ENCODE data around the gene KIF14.
A peak's percentile ranks its signal among the peaks of the same experiment; 100 is the strongest.

KIF14 gene

GRCh38 chr1:200542162-200542561 is 78.4 kb downstream of the KIF14 start:
- Histone ChIP-seq H3K27ac (ENCODE audit: low read length) (no peak overlapping the region), H3K4me2 (ENCODE audit: low read length) (0 out of 2 replicates have a peak overlapping the region, but pooled peaks have one; percentile 21), H3K36me3 (replicated peaks; ENCODE audit: low read depth, low read length) (no peaks in the 10 kb centered on the region), H3K9me3 (ENCODE audit: insufficient read depth, low read length) (no peaks in the 10 kb centered on the region), H3K27me3 (ENCODE audit: low read depth, low read length) (peaks cover 13% of the 10 kb centered on the region), H3K79me2 (ENCODE audit: low read length) (no peaks in the 10 kb centered on the region), H3K4me3 (ENCODE audit: low read length) (no peak overlapping the region), H2AFZ (ENCODE audit: low read depth, low read length) (no peak overlapping the region), H3K4me1 (ENCODE audit: low read length) (peaks cover 24% of the 10 kb centered on the region), H3K9ac (ENCODE audit: low read length) (no peak overlapping the region), H4K20me1 (ENCODE audit: insufficient read depth, low read length) (no peaks in the 10 kb centered on the region)
- TF ChIP-seq EZH2phosphoT487 (IDR thresholded peaks at IDR 0.05; ENCODE audit: low read depth) (no peak), CTCF (IDR thresholded peaks at IDR 0.05; ENCODE audit: low read depth, low read length) (no peak)

GRCh38 chr1:200540281-200540680 is 80.3 kb downstream of the KIF14 start:
- H3K9ac ChIP-seq (ENCODE audit: low read length): no peak overlapping the region
- no peak for TF ChIP-seq EZH2phosphoT487 (IDR thresholded peaks at IDR 0.05; ENCODE audit: low read depth)
- TF ChIP-seq CTCF (IDR thresholded peaks at IDR 0.05; ENCODE audit: low read depth, low read length): no peak

GRCh38 chr1:200538179-200538578 is 82.4 kb downstream of the KIF14 start:
- H2AFZ ChIP-seq (ENCODE audit: low read depth, low read length): no peak overlapping the region

More at GRCh38 chr1:200540281-200540680, 80.3 kb downstream of the KIF14 start:
- Histone ChIP-seq H3K36me3 (replicated peaks; ENCODE audit: low read depth, low read length) (no peaks in the 10 kb centered on the region), H3K4me2 (ENCODE audit: low read length) (no peak overlapping the region), H3K79me2 (ENCODE audit: low read length) (no peaks in the 10 kb centered on the region), H4K20me1 (ENCODE audit: insufficient read depth, low read length) (no peaks in the 10 kb centered on the region), H3K9me3 (ENCODE audit: insufficient read depth, low read length) (no peaks in the 10 kb centered on the region), H3K27me3 (ENCODE audit: low read depth, low read length) (peaks cover 15% of the 10 kb centered on the region; the same call in 1 of the 2 replicates), H3K27ac (ENCODE audit: low read length) (no peak overlapping the region), H3K4me1 (ENCODE audit: low read length) (peaks cover 13% of the 10 kb centered on the region), H2AFZ (ENCODE audit: low read depth, low read length) (no peak overlapping the region), H3K4me3 (ENCODE audit: low read length) (no peak overlapping the region)

GRCh38 chr1:200535605-200536004 is 84.9 kb downstream of the KIF14 start:
- Histone ChIP-seq H3K36me3 (replicated peaks; ENCODE audit: low read depth, low read length) (no peaks in the 10 kb centered on the region), H4K20me1 (ENCODE audit: insufficient read depth, low read length) (no peaks in the 10 kb centered on the region), H3K27ac (ENCODE audit: low read length) (no peak overlapping the region), H3K4me1 (ENCODE audit: low read length) (peaks cover 6% of the 10 kb centered on the region; the same call in 1 of the 2 replicates), H3K4me2 (ENCODE audit: low read length) (no peak overlapping the region), H3K79me2 (ENCODE audit: low read length) (no peaks in the 10 kb centered on the region), H3K27me3 (ENCODE audit: low read depth, low read length) (peaks cover 20% of the 10 kb centered on the region), H3K4me3 (ENCODE audit: low read length) (no peak overlapping the region), H2AFZ (ENCODE audit: low read depth, low read length) (no peak overlapping the region), H3K9me3 (ENCODE audit: insufficient read depth, low read length) (no peaks in the 10 kb centered on the region), H3K9ac (ENCODE audit: low read length) (no peak overlapping the region)
- TF ChIP-seq CTCF (IDR thresholded peaks at IDR 0.05; ENCODE audit: low read depth, low read length) (peak; percentile 59), EZH2phosphoT487 (IDR thresholded peaks at IDR 0.05; ENCODE audit: low read depth) (no peak)

More at GRCh38 chr1:200538179-200538578, 82.4 kb downstream of the KIF14 start:
- H3K36me3 ChIP-seq (replicated peaks; ENCODE audit: low read depth, low read length): no peaks in the 10 kb centered on the region
- H3K4me3 ChIP-seq (ENCODE audit: low read length): no peak overlapping the region
- no peaks in the 10 kb centered on the region for H3K79me2 ChIP-seq (ENCODE audit: low read length)
- TF ChIP-seq CTCF (IDR thresholded peaks at IDR 0.05; ENCODE audit: low read depth, low read length): no peak
- TF ChIP-seq EZH2phosphoT487 (IDR thresholded peaks at IDR 0.05; ENCODE audit: low read depth): no peak
- H3K4me1 ChIP-seq (ENCODE audit: low read length): peaks cover 11% of the 10 kb centered on the region
- no peaks in the 10 kb centered on the region for H3K9me3 ChIP-seq (ENCODE audit: insufficient read depth, low read length)
- peaks cover 15% of the 10 kb centered on the region; the same call in 1 of the 2 replicates for H3K27me3 ChIP-seq (ENCODE audit: low read depth, low read length)
- no peak overlapping the region for H3K4me2 ChIP-seq (ENCODE audit: low read length)
- no peak overlapping the region for H3K27ac ChIP-seq (ENCODE audit: low read length)
- H4K20me1 ChIP-seq (ENCODE audit: insufficient read depth, low read length): no peaks in the 10 kb centered on the region
- H3K9ac ChIP-seq (ENCODE audit: low read length): no peak overlapping the region

Measured in OCI-LY3 (cell line).